SK-N-SH (cell line): Measurements from ENCODE around the gene GPX6. TPM values are rescaled to one million over a fixed set of nuclear protein-coding genes. Genes with fewer than 3 reads are reported as not detected.

ENCODE experiments used
- CTCF ChIA-PET: fragments of 300-600, 350-600 bp; formaldehyde crosslinking; extraction: SDS; loops from one replicate; lab custom pipeline; 2021; lab: Yijun Ruan, JAX
- POLR2A ChIA-PET: fragments of 350-600 bp; sonication (Branson Sonifier 250); formaldehyde crosslinking; extraction: SDS; loops from one replicate; lab custom pipeline; 2020; ENCODE audit warnings: antibody characterized with exemption, inconsistent platforms; lab: Yijun Ruan, JAX
- DNase-seq: peaks from one replicate; pipeline ENCODE4 v3.0.0; 2012
- H2AFZ ChIP-seq: fragments of 200-600 bp; sonication (generic); 2 replicates; pipeline ENCODE4 v1.8.1; 2016; ENCODE audit warnings: antibody characterized with exemption, mild to moderate bottlenecking, low read depth
- H3F3A ChIP-seq: fragments of 200-600 bp; sonication (generic); replicated peaks from 2 replicates; pipeline ENCODE3; 2016; ENCODE audit warnings: antibody characterized with exemption, mild to moderate bottlenecking; ENCODE audit not compliant: insufficient read depth
- H3K27ac ChIP-seq, 2 experiments: fragments of 200-500 bp in 1 of 2; fragments of 200-600 bp in 1 of 2; sonication (Bioruptor generic) in 1 of 2; sonication (generic), shearing (Covaris generic) in 1 of 2; 2 replicates each; pipeline versions ENCODE4 v1.5.1 to v1.6.1; 2014 to 2016; ENCODE audit warnings: low read depth in 2 of 2, inconsistent platforms in 1 of 2, low read length in 1 of 2, mild to moderate bottlenecking in 1 of 2, mixed read lengths in 1 of 2
- H3K27me3 ChIP-seq: fragments of 200-600 bp; sonication (generic), shearing (Covaris generic); 2 replicates; pipeline ENCODE4 v1.6.1; 2016; ENCODE audit warnings: mixed run types; ENCODE audit not compliant: insufficient read depth
- H3K36me3 ChIP-seq, 2 experiments: fragments of 200-500 bp in 1 of 2; fragments of 200-600 bp in 1 of 2; sonication (Bioruptor generic) in 1 of 2; sonication (generic) in 1 of 2; replicated peaks in 1 of 2; 2 replicates each; pipeline versions ENCODE3 to v1.5.1; 2014 to 2016; ENCODE audit warnings: low read length in 1 of 2, mild to moderate bottlenecking in 1 of 2; ENCODE audit not compliant: insufficient read depth in 2 of 2, control insufficient read depth in 1 of 2
- H3K4me1 ChIP-seq, 2 experiments: fragments of 200-500 bp in 1 of 2; fragments of 200-600 bp in 1 of 2; sonication (Bioruptor generic) in 1 of 2; sonication (generic), shearing (Covaris generic) in 1 of 2; 2 replicates each; pipeline versions ENCODE4 v1.5.1 to v1.6.1; 2014 to 2016; ENCODE audit warnings: low read depth in 1 of 2, low read length in 1 of 2, mixed run types in 1 of 2; ENCODE audit not compliant: insufficient read depth in 2 of 2, control insufficient read depth in 1 of 2
- H3K4me2 ChIP-seq: fragments of 200-600 bp; sonication (generic), shearing (Covaris generic); 2 replicates; pipeline ENCODE4 v1.6.1; 2017; ENCODE audit warnings: mixed run types
- H3K4me3 ChIP-seq, 2 experiments: fragments of 200-500 bp in 1 of 2; fragments of 200-600 bp in 1 of 2; sonication (Bioruptor generic) in 1 of 2; sonication (generic), shearing (Covaris generic) in 1 of 2; 2 replicates each; pipeline versions ENCODE4 v1.5.1 to v1.8.1; 2014 to 2016; ENCODE audit warnings: low read depth in 2 of 2, inconsistent platforms in 1 of 2, low read length in 1 of 2, mild to moderate bottlenecking in 1 of 2, mixed read lengths in 1 of 2, moderate library complexity in 1 of 2
- H3K79me2 ChIP-seq: fragments of 200-600 bp; sonication (generic); 2 replicates; pipeline ENCODE4 v1.8.1; 2017; ENCODE audit warnings: mild to moderate bottlenecking; ENCODE audit not compliant: insufficient read depth
- H3K9ac ChIP-seq: fragments of 200-600 bp; sonication (generic); 2 replicates; pipeline ENCODE4 v1.6.1; 2017; ENCODE audit warnings: mixed run types
- H3K9me2 ChIP-seq: fragments of 200-600 bp; sonication (generic); 2 replicates; pipeline ENCODE4 v1.6.1; 2017; ENCODE audit warnings: mixed run types
- H3K9me3 ChIP-seq: fragments of 200-600 bp; sonication (generic); 2 replicates; pipeline ENCODE4 v1.6.1; 2017; ENCODE audit warnings: mixed run types, mild to moderate bottlenecking, moderate library complexity
- H4K20me1 ChIP-seq: fragments of 200-600 bp; sonication (generic); 2 replicates; pipeline ENCODE4 v1.6.1; 2017; ENCODE audit warnings: mild to moderate bottlenecking, mixed run types; ENCODE audit not compliant: insufficient read depth
- EP300 ChIP-seq, 2 experiments: IDR thresholded peaks; 2 replicates each; pipeline versions ENCODE4 v1.4.0 to v1.6.1; 2012; ENCODE audit warnings: borderline replicate concordance in 1 of 2, low read depth in 1 of 2, low read length in 1 of 2
- GABPA ChIP-seq: IDR thresholded peaks from 2 replicates; pipeline ENCODE4 v1.4.0; 2012; ENCODE audit warnings: low read depth, mild to moderate bottlenecking
- GATA2 ChIP-seq: sonication (generic); formaldehyde crosslinking; IDR thresholded peaks from 2 replicates; pipeline ENCODE4 v1.5.0; 2020; ENCODE audit warnings: mild to moderate bottlenecking, missing genetic modification reagents
- MXI1 ChIP-seq: IDR thresholded peaks from 2 replicates; pipeline ENCODE4 v1.6.1; 2012; ENCODE audit warnings: mild to moderate bottlenecking, low read depth, low read length, improper control_type of control experiment
- POLR2AphosphoS5 ChIP-seq: IDR thresholded peaks from 2 replicates; pipeline ENCODE4 v1.6.1; 2012; ENCODE audit warnings: low read depth, low read length
- RAD21 ChIP-seq: IDR thresholded peaks from 2 replicates; pipeline ENCODE4 v1.6.1; 2012; ENCODE audit warnings: mild to moderate bottlenecking, low read length
- RFX5 ChIP-seq: IDR thresholded peaks from 2 replicates; pipeline ENCODE4 v1.6.1; 2012; ENCODE audit warnings: mild to moderate bottlenecking, improper control_type of control experiment, low read length
- RXRA ChIP-seq: IDR thresholded peaks from 2 replicates; pipeline ENCODE4 v1.4.0; 2012; ENCODE audit warnings: low read depth, mild to moderate bottlenecking, borderline replicate concordance
- SIN3A ChIP-seq: IDR thresholded peaks from 2 replicates; pipeline ENCODE4 v1.6.1; 2012; ENCODE audit warnings: low read depth, mild to moderate bottlenecking, low read length, moderate library complexity, borderline replicate concordance
- TAF1 ChIP-seq: IDR thresholded peaks from 2 replicates; pipeline ENCODE4 v1.6.1; 2012; ENCODE audit warnings: low read depth, mild to moderate bottlenecking, low read length, moderate library complexity, borderline replicate concordance
- TEAD4 ChIP-seq: IDR thresholded peaks from 2 replicates; pipeline ENCODE4 v1.4.0; 2012; ENCODE audit warnings: mild to moderate bottlenecking, borderline replicate concordance; ENCODE audit not compliant: insufficient read depth
- YY1 ChIP-seq: IDR thresholded peaks from 2 replicates; pipeline ENCODE4 v1.4.0; 2012; ENCODE audit warnings: low read depth, mild to moderate bottlenecking
- WGBS: methylation state at CpG from one replicate; pipeline ENCODE4 v1.1.6; 2017; ENCODE audit warnings: low lambda C conversion rate; 5-methylcytosine and 5-hydroxymethylcytosine counted together
- polyA plus RNA-seq, 3 experiments: library from polyadenylated mRNA; depleted of rRNA; stranded (reverse); fragments of >200 nt; gene quantifications; 2 replicates each; pipeline ENCODE4 v1.2.3, GENCODE V29; 2012
- TF ChIP-seq, protein P1 (sequence below): fragments of 150-350 bp; IDR thresholded peaks from 2 replicates; pipeline ENCODE4 v1.6.1; 2017; ENCODE audit warnings: antibody characterized with exemption, low read length, low read depth, borderline replicate concordance
- TF ChIP-seq, protein P2 (sequence below): IDR thresholded peaks from 2 replicates; pipeline ENCODE4 v1.4.0; 2012; ENCODE audit warnings: low read depth
- TF ChIP-seq, protein P3 (sequence below): IDR thresholded peaks from 2 replicates; pipeline ENCODE4 v1.4.0; 2012; ENCODE audit warnings: low read depth, borderline replicate concordance

Gene GPX6
- polyA plus RNA-seq, 1 of the 3 experiments (the other 2 are of a cell fraction), result not detected

DNA sequence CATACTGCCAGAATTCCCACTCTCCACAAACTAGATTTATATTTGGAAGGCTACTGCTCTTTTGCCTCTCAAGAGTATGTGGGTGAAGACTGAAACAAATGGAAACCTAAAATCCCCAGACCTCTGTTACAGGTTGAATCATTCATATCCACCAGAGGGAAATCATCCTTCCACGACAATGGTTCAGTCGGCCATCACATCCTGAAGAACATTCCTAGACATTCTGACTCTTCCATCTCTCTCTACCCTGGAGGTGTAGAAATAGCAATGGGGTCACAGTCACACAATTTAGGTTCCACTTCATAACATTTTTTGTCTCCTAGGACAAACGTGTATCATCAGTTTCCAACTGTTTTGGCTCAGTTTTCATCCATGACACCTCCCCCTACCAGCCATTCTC is 18.7 kb upstream of the GPX6 start:
- no peak for DNase-seq
- H4K20me1 ChIP-seq, result no peaks in the 10 kb centered on the region
- no peaks in the 10 kb centered on the region for H3K4me1 ChIP-seq
- peaks cover 8% of the 10 kb centered on the region; the same call in 1 of the 2 replicates for H3K27me3 ChIP-seq
- H3K9me3 ChIP-seq, result no peaks in the 10 kb centered on the region
- H3K79me2 ChIP-seq, result no peaks in the 10 kb centered on the region
- no peaks in the 10 kb centered on the region for H3F3A ChIP-seq
- 37% methylated on average over 3 of the region's 3 CpGs for WGBS
- no peak overlapping the region for H3K9ac ChIP-seq
- no peak overlapping the region for H2AFZ ChIP-seq
- POLR2A ChIA-PET, result no interaction called here
- no peak for TF ChIP-seq SIN3A
- TF ChIP-seq, protein P1, sequence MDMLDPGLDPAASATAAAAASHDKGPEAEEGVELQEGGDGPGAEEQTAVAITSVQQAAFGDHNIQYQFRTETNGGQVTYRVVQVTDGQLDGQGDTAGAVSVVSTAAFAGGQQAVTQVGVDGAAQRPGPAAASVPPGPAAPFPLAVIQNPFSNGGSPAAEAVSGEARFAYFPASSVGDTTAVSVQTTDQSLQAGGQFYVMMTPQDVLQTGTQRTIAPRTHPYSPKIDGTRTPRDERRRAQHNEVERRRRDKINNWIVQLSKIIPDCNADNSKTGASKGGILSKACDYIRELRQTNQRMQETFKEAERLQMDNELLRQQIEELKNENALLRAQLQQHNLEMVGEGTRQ, result no peak
- no peak for TF ChIP-seq POLR2AphosphoS5
- no peak for TF ChIP-seq RAD21
- TF ChIP-seq, protein P2, sequence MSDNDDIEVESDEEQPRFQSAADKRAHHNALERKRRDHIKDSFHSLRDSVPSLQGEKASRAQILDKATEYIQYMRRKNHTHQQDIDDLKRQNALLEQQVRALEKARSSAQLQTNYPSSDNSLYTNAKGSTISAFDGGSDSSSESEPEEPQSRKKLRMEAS, result no peak
- TF ChIP-seq EP300 (IDR thresholded peaks at IDR 0.05; ENCODE audit: borderline replicate concordance in 1 of 2, low read depth in 1 of 2, low read length in 1 of 2), result no peak
- no peak for TF ChIP-seq MXI1
- TF ChIP-seq GATA2 (CRISPR knock-in tag), result no peak
- no peak for TF ChIP-seq RFX5
- TF ChIP-seq GABPA, result no peak
- TF ChIP-seq RXRA, result no peak
- TF ChIP-seq TAF1, result no peak
- TF ChIP-seq, protein P3, sequence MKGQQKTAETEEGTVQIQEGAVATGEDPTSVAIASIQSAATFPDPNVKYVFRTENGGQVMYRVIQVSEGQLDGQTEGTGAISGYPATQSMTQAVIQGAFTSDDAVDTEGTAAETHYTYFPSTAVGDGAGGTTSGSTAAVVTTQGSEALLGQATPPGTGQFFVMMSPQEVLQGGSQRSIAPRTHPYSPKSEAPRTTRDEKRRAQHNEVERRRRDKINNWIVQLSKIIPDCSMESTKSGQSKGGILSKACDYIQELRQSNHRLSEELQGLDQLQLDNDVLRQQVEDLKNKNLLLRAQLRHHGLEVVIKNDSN, result no peak
- TF ChIP-seq TEAD4, result no peak
- no peak for TF ChIP-seq YY1
- TF ChIP-seq, all 33 proteins: peak for 0
- CTCF ChIA-PET, result no interaction called here
- Histone ChIP-seq H3K4me3 (no peak overlapping the region), H3K36me3 (no peaks in the 10 kb centered on the region), H3K9me2 (no peaks in the 10 kb centered on the region), H3K4me2 (no peak overlapping the region), H3K27ac (no peak overlapping the region)

DNA sequence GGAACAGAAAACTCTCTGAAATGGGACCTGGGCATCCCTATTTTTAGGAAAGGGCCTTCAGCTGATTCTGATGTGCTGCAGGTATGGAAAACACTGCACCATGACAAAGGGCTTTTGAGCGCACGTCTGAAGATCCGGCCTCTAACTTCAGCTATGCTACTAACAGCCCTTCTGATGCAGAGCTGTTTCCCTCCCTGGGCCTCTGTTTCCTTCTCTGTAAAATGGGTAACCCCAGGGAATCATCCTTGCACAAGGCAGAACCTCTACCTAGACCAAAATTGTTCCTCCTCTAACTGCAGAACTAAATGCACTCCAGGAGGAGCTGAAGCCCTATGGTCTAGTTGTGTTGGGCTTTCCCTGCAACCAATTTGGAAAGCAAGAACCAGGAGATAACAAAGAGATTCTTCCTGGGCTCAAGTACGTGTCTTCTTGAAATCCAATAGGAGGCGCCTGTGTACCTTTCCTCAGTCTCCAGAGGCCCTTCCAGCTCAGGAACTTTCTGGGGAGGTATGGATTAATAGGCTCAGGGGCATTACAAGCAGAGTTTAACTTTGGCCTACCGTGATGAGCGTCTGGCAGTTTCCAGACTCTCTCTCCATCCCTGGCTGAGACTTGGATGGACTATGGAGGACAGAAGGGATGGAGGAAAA is 16.0 kb upstream of the GPX6 start:
- no peaks in the 10 kb centered on the region for H3K9me3 ChIP-seq
- peaks cover under 1% of the 10 kb centered on the region; the same call in 1 of the 2 replicates for H3K27me3 ChIP-seq
- no peak overlapping the region for H3K4me2 ChIP-seq
- H3K4me1 ChIP-seq, result no peaks in the 10 kb centered on the region
- no peaks in the 10 kb centered on the region for H3F3A ChIP-seq
- 28% methylated on average over 4 of the region's 7 CpGs for WGBS
- H3K9ac ChIP-seq, result no peak overlapping the region
- CTCF ChIA-PET, result interaction anchor here (1.2 to 1.5 kb wide), 3 partner anchors 11 to 153 kb away, joined by 4 to 9 read pairs (median 4); no protein-coding TSS in a partner anchor
- TF ChIP-seq RAD21, result peak; percentile 22; the same call in 1 of the 2 replicates
- TF ChIP-seq, protein P2, result no peak
- no peaks in the 10 kb centered on the region for H3K79me2 ChIP-seq
- H2AFZ ChIP-seq, result no peak overlapping the region
- no peak overlapping the region for H3K27ac ChIP-seq
- no peak overlapping the region for H3K4me3 ChIP-seq
- no peaks in the 10 kb centered on the region for H3K36me3 ChIP-seq
- POLR2A ChIA-PET, result no interaction called here
- H3K9me2 ChIP-seq, result no peaks in the 10 kb centered on the region
- no peak for DNase-seq
- H4K20me1 ChIP-seq, result no peaks in the 10 kb centered on the region
